Mucosa of rectum (tissue), 2 donors: ENCODE results near the gene IL1RAPL1.

Experiments
- H3K27ac ChIP-seq, 2 donors: one replicate each; pipeline ENCODE4 v1.7.0; 2013; ENCODE audit warnings: inconsistent platforms in 2 of 2, low read depth in 2 of 2, low read length in 2 of 2
- H3K27me3 ChIP-seq, 2 donors: one replicate each; pipeline ENCODE4 v1.7.0; 2013; ENCODE audit warnings: low read length in 2 of 2; ENCODE audit not compliant: control insufficient read depth in 2 of 2, insufficient read depth in 2 of 2
- H3K36me3 ChIP-seq, 2 donors: one replicate each; pipeline ENCODE4 v1.7.0; 2013; ENCODE audit warnings: low read length in 2 of 2; ENCODE audit not compliant: control insufficient read depth in 2 of 2, insufficient read depth in 2 of 2
- H3K4me1 ChIP-seq, 2 donors: one replicate each; pipeline ENCODE4 v1.7.0; 2013; ENCODE audit warnings: low read length in 2 of 2, mild to moderate bottlenecking in 1 of 2; ENCODE audit not compliant: control insufficient read depth in 2 of 2, insufficient read depth in 2 of 2
- H3K4me3 ChIP-seq, 2 donors: one replicate each; pipeline ENCODE4 v1.7.0; 2013; ENCODE audit warnings: low read length in 2 of 2
- H3K9ac ChIP-seq, 2 donors: one replicate each; pipeline ENCODE4 v1.7.0; 2013; ENCODE audit warnings: low read length in 2 of 2, low read depth in 1 of 2, mild to moderate bottlenecking in 1 of 2
- H3K9me3 ChIP-seq, 2 donors: one replicate each; pipeline ENCODE4 v1.7.0; 2013; ENCODE audit warnings: low read length in 2 of 2; ENCODE audit not compliant: control insufficient read depth in 2 of 2
- donor health status: healthy.
- donor health status: Normal muscosa, but diverticular disease.

Gene IL1RAPL1

DNA sequence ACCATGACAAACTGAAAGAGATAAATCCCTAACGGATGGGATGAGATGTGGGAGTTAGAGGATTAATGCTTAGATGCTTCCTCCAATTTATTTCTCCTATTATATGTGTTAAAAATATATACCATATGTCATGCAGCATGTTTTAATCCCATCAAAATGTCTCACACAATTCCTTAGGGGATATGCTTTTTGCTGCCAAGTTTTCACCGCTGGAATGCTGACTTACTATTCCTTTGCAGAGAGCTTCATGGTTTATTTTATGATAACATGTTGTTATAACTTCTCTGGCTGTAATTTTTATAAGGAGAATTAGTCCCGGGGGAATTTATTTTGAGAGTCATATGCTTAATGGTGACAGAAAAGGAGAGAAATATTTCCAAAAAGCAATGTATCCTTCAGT, 670.3 kb downstream of the IL1RAPL1 start:
- Histone ChIP-seq H3K9me3 (no peaks in the 10 kb centered on the region), H3K4me3 (no peak overlapping the region), H3K27ac (no peak overlapping the region), H3K4me1 (no peaks in the 10 kb centered on the region), H3K9ac (no peak overlapping the region), H3K27me3 (no peaks in the 10 kb centered on the region), H3K36me3 (no peaks in the 10 kb centered on the region)

DNA sequence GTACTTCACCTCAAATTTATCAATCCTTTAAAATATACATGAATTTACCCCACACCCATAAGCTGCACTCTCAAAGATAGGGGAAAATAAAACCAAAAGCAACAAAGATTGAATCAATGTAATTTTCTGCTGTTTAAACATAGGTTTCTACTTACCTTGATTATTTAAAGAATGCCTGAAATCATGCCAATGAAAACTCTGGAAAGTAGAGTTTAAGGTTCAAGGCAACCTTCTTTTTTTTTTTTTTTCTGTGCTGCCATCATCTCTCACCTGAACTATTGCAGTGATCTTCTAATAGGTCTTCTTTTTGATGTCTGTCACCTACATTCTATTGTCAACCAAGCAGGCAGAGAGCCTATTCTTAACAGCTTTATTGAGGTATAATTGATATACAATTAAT, 682.1 kb downstream of the IL1RAPL1 start:
- no peaks in the 10 kb centered on the region for H3K36me3 ChIP-seq
- H3K27me3 ChIP-seq = no peaks in the 10 kb centered on the region
- no peak overlapping the region for H3K4me3 ChIP-seq
- H3K4me1 ChIP-seq = no peaks in the 10 kb centered on the region
- no peaks in the 10 kb centered on the region for H3K9me3 ChIP-seq
- H3K9ac ChIP-seq = no peak overlapping the region
- no peak overlapping the region for H3K27ac ChIP-seq

GRCh38 chrX:29274517-29274916, 687.3 kb downstream of the IL1RAPL1 start:
- H3K27ac ChIP-seq = no peak overlapping the region
- H3K4me1 ChIP-seq = no peaks in the 10 kb centered on the region
- H3K4me3 ChIP-seq = no peak overlapping the region
- H3K27me3 ChIP-seq = no peaks in the 10 kb centered on the region
- no peak overlapping the region for H3K9ac ChIP-seq
- H3K9me3 ChIP-seq = no peaks in the 10 kb centered on the region
- H3K36me3 ChIP-seq = no peaks in the 10 kb centered on the region

GRCh38 chrX:29275928-29276327, 688.7 kb downstream of the IL1RAPL1 start:
- Histone ChIP-seq H3K27me3 (no peaks in the 10 kb centered on the region), H3K4me1 (no peaks in the 10 kb centered on the region), H3K4me3 (no peak overlapping the region), H3K9me3 (no peaks in the 10 kb centered on the region), H3K36me3 (no peaks in the 10 kb centered on the region), H3K9ac (no peak overlapping the region), H3K27ac (no peak overlapping the region)

- H3K4me3 ChIP-seq = no peak overlapping the region
- no peak overlapping the region for H3K9ac ChIP-seq
- H3K4me1 ChIP-seq = no peaks in the 10 kb centered on the region
- no peaks in the 10 kb centered on the region for H3K36me3 ChIP-seq
- H3K9me3 ChIP-seq = no peaks in the 10 kb centered on the region
- H3K27ac ChIP-seq = no peak overlapping the region
- H3K27me3 ChIP-seq = no peaks in the 10 kb centered on the region
Observed at GRCh38 chrX:29281078-29281742, 694.0 kb downstream of the IL1RAPL1 start.

DNA sequence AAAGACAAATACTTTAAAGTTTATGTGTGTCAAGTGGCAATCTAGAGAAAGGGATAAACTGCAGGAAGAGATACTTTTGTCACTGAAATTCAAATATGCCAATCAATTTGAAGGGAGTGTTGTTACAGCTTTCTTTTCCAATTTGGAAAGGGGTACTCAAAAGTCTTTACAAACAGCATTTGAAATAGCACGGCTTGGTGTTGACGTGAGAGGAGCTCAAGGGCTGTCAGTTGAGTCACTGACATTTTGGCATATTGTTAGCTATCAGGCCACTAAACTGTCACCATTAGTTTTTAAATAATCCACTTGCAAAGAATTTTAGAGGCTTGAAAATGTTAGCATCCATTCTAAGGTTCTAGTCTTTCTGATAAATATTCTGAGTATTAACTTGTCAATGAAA, 698.4 kb downstream of the IL1RAPL1 start:
- no peak overlapping the region for H3K4me3 ChIP-seq
- no peaks in the 10 kb centered on the region for H3K27me3 ChIP-seq
- H3K4me1 ChIP-seq = no peaks in the 10 kb centered on the region
- H3K27ac ChIP-seq = no peak overlapping the region
- no peak overlapping the region for H3K9ac ChIP-seq
- no peaks in the 10 kb centered on the region for H3K36me3 ChIP-seq
- H3K9me3 ChIP-seq = no peaks in the 10 kb centered on the region

DNA sequence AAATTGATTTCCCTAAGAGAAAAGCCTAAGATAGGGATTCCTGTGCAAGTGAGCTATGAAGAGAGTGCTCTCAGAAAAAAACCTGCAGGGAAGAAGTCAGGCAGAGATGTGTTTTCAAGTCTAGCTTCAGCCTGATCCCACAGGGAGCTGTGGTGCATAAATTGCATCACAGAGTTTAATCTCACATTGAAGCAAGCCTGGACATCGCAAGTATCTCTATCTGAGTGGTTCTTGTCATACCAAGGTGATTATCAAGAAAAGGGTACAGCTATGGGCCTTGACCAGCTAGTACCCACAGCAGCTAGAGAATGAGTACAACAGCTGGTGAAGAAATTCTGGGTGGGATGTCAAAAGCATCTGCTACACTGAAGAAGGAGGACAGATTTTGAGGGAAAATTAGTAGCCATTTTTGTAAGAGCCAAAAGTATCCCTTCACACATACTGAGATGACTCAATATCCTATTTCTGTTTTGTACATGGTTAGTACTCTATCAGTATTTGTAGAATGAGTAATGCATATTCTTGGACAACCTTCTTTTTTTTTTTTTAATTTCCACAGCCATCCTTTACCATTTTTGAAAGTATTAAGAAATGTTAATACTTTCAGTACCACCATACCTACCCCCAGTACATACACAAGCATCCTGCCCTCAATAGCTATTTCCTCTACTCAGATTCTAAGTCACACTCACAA, 708.9 kb downstream of the IL1RAPL1 start:
- Histone ChIP-seq H3K27me3 (no peaks in the 10 kb centered on the region), H3K9me3 (no peaks in the 10 kb centered on the region), H3K4me3 (no peak overlapping the region), H3K27ac (no peak overlapping the region), H3K36me3 (no peaks in the 10 kb centered on the region), H3K9ac (no peak overlapping the region), H3K4me1 (no peaks in the 10 kb centered on the region)

- H3K4me1 ChIP-seq = no peaks in the 10 kb centered on the region
- no peak overlapping the region for H3K9ac ChIP-seq
- no peaks in the 10 kb centered on the region for H3K36me3 ChIP-seq
- no peaks in the 10 kb centered on the region for H3K27me3 ChIP-seq
- no peak overlapping the region for H3K4me3 ChIP-seq
- no peak overlapping the region for H3K27ac ChIP-seq
- H3K9me3 ChIP-seq = no peaks in the 10 kb centered on the region
Observed at GRCh38 chrX:29297171-29297800, 710.0 kb downstream of the IL1RAPL1 start.

DNA sequence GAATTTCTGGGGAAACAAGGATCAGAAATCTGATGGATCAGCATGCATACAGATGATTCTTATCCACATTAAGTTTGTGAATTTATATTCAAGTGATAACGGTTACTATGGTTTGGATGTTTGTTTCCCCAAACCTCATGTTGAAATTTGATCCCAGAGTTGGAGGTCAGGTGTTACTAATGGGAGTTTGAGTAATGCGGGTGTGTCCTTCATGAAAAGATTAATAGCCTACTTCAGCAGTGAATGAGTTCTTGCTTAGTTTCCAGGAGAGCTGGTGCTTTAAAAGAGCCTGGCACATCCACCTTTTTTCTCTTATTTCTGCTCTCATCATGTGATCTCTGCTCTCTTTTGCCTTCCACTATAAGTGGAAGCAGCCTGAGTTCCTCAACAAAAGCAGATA, 712.4 kb downstream of the IL1RAPL1 start:
- no peak overlapping the region for H3K4me3 ChIP-seq
- H3K27ac ChIP-seq = no peak overlapping the region
- no peaks in the 10 kb centered on the region for H3K36me3 ChIP-seq
- no peaks in the 10 kb centered on the region for H3K4me1 ChIP-seq
- no peaks in the 10 kb centered on the region for H3K27me3 ChIP-seq
- no peaks in the 10 kb centered on the region for H3K9me3 ChIP-seq
- H3K9ac ChIP-seq = no peak overlapping the region

DNA sequence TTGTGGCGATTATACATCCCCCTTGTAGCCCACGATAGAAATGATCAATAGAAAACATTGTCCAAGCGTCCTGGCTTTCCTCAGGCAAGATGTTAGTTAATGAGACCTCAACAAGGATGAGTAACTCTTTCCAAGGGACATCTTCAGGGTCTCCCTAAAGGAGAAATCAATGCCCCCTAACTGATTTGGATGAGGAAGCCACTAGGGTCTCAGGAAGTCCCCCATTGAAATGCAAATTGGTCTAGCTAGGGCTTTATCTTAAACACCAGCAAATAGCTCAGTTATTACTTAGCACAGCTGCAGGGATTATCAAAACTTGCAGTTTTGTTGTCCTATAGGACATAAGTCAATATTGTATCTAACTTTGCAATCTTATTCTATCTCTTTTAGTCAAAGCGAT, 721.5 kb downstream of the IL1RAPL1 start:
- Histone ChIP-seq H3K27ac (no peak overlapping the region), H3K9ac (no peak overlapping the region), H3K9me3 (no peaks in the 10 kb centered on the region), H3K4me3 (no peak overlapping the region), H3K27me3 (no peaks in the 10 kb centered on the region), H3K36me3 (no peaks in the 10 kb centered on the region), H3K4me1 (no peaks in the 10 kb centered on the region)
